Thoracic aorta (tissue), 2 donors: ENCODE measurements around the gene SLC5A1. TPM values are rescaled to one million over a fixed set of nuclear protein-coding genes. Genes with fewer than 3 reads are reported as not detected.

Experiments used
- ATAC-seq: fragments of 150-250 bp; one replicate; pipeline ENCODE4 v1.8.0; 2017; ENCODE audit warnings: low read depth; ENCODE audit not compliant: insufficient number of reproducible peaks, low FRiP score
- DNase-seq: peaks from one replicate; pipeline ENCODE4 v3.0.0-alpha.2; 2020; ENCODE audit warnings: low spot score
- H3K27ac ChIP-seq, 2 donors: fragments of 200-600 bp; sonication (generic); 1 replicate in 1 of 2; 2 replicates in 1 of 2; pipeline ENCODE4 v1.5.1; 2016; ENCODE audit warnings: mild to moderate bottlenecking in 2 of 2, moderate library complexity in 2 of 2
- H3K27me3 ChIP-seq: fragments of 200-600 bp; sonication (generic); replicated peaks from 2 replicates; pipeline ENCODE4 v1.6.0; 2016; ENCODE audit warnings: mild to moderate bottlenecking; ENCODE audit not compliant: insufficient read depth
- H3K36me3 ChIP-seq: fragments of 200-600 bp; sonication (generic); one replicate; pipeline ENCODE4 v1.5.1; 2016
- H3K4me1 ChIP-seq, 2 donors: fragments of 200-600 bp; sonication (generic); 1 replicate in 1 of 2; 2 replicates in 1 of 2; pipeline versions ENCODE4 v1.5.1 to v1.6.0; 2016; ENCODE audit warnings: low read depth in 2 of 2, mild to moderate bottlenecking in 1 of 2; ENCODE audit not compliant: control insufficient read depth in 1 of 2
- H3K4me3 ChIP-seq: fragments of 200-600 bp; sonication (generic); 2 replicates; pipeline ENCODE4 v1.5.1; 2016; ENCODE audit warnings: mild to moderate bottlenecking
- H3K9me3 ChIP-seq: fragments of 200-600 bp; sonication (generic); 2 replicates; pipeline ENCODE4 v1.5.1; 2016
- total RNA-seq, 2 donors: library from RNA; depleted of rRNA; stranded (reverse); fragments of >200 nt; gene quantifications; one replicate each; pipeline versions ENCODE4 v1.1.0 to v1.2.3, GENCODE V29; 2016
- TF ChIP-seq, protein P1 (sequence below): fragments of 200-600 bp; sonication (generic); IDR thresholded peaks from one replicate; pipeline ENCODE4 v1.5.1; 2019; ENCODE audit warnings: antibody characterized with exemption

The SLC5A1 gene
- total RNA-seq, 2 donors from 2014 or later = not detected

DNA sequence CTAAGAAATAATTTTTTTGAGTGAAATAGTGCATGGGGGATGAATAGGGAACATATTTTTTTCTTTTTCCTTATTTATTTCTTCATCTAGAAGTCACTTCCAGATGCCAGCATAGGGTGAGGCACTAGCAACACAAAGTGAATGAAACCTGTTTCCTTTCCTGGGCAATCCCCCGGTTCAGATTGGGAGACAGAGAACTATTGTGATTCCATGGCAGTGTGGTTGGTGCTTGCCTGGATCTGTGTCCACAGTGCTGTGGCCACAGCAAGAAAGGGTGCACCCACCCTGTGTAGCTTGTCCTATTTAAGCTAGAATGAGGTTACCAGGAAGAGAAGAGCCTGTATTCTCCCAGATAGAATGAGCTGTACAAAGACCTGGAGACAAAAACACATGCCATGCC lies 57.6 kb downstream of the SLC5A1 start:
- ATAC-seq (no peak), DNase-seq (no peak)
- TF ChIP-seq, protein P1, sequence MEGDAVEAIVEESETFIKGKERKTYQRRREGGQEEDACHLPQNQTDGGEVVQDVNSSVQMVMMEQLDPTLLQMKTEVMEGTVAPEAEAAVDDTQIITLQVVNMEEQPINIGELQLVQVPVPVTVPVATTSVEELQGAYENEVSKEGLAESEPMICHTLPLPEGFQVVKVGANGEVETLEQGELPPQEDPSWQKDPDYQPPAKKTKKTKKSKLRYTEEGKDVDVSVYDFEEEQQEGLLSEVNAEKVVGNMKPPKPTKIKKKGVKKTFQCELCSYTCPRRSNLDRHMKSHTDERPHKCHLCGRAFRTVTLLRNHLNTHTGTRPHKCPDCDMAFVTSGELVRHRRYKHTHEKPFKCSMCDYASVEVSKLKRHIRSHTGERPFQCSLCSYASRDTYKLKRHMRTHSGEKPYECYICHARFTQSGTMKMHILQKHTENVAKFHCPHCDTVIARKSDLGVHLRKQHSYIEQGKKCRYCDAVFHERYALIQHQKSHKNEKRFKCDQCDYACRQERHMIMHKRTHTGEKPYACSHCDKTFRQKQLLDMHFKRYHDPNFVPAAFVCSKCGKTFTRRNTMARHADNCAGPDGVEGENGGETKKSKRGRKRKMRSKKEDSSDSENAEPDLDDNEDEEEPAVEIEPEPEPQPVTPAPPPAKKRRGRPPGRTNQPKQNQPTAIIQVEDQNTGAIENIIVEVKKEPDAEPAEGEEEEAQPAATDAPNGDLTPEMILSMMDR = no peak
- H3K4me1 ChIP-seq = no peaks in the 10 kb centered on the region
- no peaks in the 10 kb centered on the region for H3K27me3 ChIP-seq
- no peaks in the 10 kb centered on the region for H3K9me3 ChIP-seq
- no peak overlapping the region for H3K27ac ChIP-seq
- H3K36me3 ChIP-seq = no peaks in the 10 kb centered on the region
- no peak overlapping the region for H3K4me3 ChIP-seq

DNA sequence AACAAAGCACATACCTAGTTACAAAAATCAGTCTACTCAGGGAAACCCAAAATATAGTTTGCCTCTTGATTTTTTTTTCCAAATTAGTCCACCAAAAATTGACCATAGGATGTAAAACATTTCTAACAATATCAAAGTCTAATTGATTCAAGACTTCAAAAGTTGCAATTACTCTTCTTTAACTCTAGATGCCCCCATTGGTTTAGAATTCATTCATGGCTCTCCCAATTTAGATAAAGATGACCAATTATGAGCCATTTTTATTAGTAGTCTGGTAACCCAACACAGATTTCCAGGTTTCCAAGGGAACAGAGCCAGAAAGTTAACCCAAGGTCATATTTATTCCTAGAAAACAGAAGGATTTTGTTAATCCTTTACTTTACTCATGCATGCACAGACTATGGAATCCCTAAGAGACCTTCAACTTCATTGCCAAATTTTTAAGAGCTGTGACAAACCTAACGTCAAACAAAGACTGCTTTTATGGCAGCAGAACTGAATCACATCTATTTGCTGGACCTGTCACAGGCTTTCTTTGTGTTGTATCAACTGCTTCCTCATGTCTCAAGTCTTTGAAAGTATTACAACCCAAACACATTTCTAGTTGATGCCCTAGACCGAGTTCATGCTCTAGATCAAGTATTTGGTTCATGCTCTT lies 60.7 kb downstream of the SLC5A1 start:
- ATAC-seq (no peak), DNase-seq (no peak)
- Histone ChIP-seq H3K4me1 (no peaks in the 10 kb centered on the region), H3K27me3 (no peaks in the 10 kb centered on the region), H3K9me3 (no peaks in the 10 kb centered on the region), H3K36me3 (no peaks in the 10 kb centered on the region), H3K27ac (no peak overlapping the region), H3K4me3 (no peak overlapping the region)
- TF ChIP-seq, protein P1 = no peak

DNA sequence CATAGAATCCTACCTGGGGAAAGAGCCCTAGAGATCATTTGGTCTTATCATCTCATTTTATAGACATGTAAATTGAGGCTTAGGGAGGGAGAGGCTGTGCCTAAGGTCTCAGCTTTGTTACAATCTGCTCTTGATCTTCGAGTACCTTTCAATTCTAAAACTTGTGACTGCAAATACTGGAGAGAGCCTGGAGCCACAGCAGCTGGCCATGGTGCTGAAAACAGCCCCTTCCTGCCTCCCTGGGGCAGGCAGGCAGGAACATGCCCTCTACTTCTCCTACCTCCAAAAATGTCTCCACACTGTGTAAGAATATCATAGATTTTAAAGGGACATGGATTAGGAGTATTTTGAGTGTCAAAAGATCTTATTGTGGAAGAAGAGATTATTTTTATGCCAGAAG lies 63.9 kb downstream of the SLC5A1 start:
- DNase-seq (no peak), ATAC-seq (no peak)
- Histone ChIP-seq H3K27me3 (no peaks in the 10 kb centered on the region), H3K4me3 (no peak overlapping the region), H3K27ac (no peak overlapping the region), H3K9me3 (no peaks in the 10 kb centered on the region), H3K4me1 (no peaks in the 10 kb centered on the region), H3K36me3 (no peaks in the 10 kb centered on the region)
- TF ChIP-seq, protein P1 = no peak

DNA sequence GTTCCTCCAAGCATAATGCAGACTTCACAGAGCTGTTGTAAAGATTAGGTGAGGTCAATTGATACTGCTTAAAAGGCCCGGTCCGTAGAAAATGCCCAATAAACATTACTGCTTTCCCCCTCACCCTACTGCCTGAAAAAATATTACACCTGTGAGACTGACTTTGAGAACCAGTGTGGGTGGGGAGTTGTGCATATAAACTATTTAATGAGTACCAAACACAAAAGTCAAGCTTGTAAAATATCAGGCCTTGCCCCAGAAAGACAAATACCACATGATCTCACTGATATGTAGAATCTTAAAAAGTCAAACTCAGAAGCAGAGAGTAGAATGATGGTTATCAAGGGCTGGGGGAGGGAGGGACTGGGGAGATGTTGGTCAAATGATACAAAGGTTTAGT lies 69.3 kb downstream of the SLC5A1 start:
- H3K27me3 ChIP-seq = no peaks in the 10 kb centered on the region
- no peaks in the 10 kb centered on the region for H3K9me3 ChIP-seq
- H3K27ac ChIP-seq = no peak overlapping the region
- no peaks in the 10 kb centered on the region for H3K4me1 ChIP-seq
- H3K36me3 ChIP-seq = no peaks in the 10 kb centered on the region
- no peak for DNase-seq
- TF ChIP-seq, protein P1 = no peak
- no peak for ATAC-seq
- H3K4me3 ChIP-seq = no peak overlapping the region

DNA sequence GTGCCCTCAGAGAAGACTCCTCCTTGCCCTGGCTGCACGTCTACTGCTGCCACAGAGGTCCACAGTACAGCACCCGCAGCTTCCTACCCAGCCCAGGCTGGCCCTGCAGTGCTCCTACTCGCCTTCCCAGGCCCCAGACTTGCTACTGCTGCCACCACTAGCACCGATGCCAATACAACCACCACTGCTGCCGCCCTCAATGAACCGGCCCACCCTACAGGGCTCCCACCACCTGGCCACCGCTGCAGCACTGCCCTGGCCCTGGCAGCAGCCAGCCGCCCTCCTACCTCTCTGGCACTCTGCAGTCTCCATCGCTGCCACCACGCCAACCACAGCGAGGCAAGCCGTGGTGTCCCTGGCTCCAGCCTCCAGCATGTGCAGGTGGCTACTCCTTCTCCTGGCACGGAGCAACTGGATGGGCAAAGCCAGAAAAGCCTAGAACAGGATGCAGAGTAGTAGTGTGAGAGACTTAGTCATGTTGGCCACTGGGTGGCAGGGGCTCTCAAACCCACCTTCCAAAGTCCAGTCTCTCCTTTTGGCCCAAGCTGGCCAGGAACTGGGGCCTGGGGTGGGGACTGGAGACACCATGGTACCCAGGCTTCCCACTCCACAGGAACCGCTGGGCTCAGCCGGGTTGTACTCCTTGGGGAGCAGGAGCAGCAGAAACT lies 76.6 kb downstream of the SLC5A1 start:
- no peaks in the 10 kb centered on the region for H3K4me1 ChIP-seq
- no peaks in the 10 kb centered on the region for H3K36me3 ChIP-seq
- no peak for ATAC-seq
- no peak overlapping the region for H3K4me3 ChIP-seq
- H3K27ac ChIP-seq = no peak overlapping the region
- DNase-seq = no peak
- H3K9me3 ChIP-seq = no peaks in the 10 kb centered on the region
- TF ChIP-seq, protein P1 = no peak
- no peaks in the 10 kb centered on the region for H3K27me3 ChIP-seq
